LoVo (cell line): ENCODE data around the gene PSMA4.
"Not testable (repeated sequence)": the region's sequence is repeated elsewhere in the genome, so short reads cannot be mapped to it uniquely, and the experiment has no call there.

Source experiments
- DNase-seq: peaks from one replicate; pipeline ENCODE4 v3.0.0-alpha.2; 2016; ENCODE audit warnings: low spot score

PSMA4 gene

DNA sequence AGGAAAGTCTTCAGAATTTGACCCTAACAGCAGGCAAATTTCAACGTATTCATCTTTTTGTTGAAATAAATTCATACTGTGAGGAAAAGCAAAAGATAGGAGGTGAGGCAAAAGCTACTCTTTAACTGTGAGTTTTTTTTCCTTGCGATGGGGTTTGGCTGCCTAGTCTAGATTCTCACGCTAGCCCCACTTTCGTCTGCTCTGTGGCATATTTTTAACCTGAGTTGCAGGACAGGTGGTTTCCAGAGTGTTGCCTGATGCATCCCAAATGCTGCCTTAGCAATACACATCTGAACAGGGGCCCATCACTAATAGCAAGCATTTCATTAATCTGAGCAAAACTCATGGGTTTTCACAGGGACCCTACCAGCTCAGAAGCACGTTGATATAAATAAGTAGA, 11.7 kb downstream of the PSMA4 start:
- DNase-seq, result no peak

DNA sequence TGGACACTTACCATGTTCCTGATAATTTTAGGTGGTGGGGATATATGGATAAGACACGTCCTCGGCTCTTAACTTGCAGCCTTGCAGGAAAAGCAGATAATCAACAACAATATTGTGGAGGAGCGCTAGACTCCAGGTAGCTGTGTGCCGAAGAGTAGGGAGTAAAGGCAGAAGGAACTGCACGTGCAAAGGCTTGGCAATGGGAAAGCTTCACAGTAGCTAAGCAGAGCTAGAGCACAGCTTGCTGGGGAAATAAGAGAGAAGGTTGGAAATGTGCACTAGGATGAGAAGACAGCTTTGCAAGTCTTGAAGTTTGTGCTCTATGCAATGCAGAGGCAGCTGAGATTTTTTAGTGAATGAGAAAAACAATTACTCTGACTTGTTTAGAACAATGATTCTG, 12.4 kb downstream of the PSMA4 start:
- no peak for DNase-seq

DNA sequence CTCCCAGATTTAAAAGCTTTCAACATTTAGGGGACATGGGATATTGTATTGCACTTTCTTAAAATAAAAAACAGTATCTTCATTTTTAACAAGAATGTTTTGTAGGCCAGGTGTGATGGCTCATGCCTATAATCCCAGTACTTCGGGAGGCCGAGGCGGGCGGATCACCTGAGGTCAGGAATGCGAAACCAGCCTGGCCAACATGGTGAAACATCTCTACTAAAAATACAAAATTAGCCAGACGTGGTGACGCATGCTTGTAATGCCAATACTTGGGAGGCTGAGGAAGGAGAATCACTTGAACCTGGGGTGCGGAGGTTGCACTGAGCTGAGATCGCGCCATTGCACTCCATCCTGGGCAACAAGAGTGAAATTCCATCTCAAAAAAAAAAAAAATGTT, 20.0 kb downstream of the PSMA4 start:
- not testable (repeated sequence) for DNase-seq

DNA sequence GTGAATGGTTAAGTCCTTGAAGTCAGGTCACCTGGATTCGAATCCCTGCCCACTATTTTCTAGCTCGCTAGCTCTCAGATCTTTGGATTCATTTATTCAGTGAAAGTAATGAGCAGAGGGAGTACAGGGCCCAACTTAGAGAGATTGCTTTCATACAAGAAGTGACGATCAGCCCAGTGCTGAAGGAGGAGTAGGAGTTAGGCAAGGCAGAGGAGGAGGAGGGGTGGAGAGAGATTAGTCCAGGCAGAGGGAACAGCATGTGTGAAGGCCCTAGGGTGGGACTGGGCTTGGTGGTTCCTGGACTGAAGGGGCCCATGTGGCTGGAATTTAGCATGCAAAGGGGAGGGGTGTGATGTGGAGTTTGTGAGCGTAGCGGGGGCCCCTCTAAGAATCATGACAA, 21.2 kb downstream of the PSMA4 start:
- DNase-seq, result no peak

DNA sequence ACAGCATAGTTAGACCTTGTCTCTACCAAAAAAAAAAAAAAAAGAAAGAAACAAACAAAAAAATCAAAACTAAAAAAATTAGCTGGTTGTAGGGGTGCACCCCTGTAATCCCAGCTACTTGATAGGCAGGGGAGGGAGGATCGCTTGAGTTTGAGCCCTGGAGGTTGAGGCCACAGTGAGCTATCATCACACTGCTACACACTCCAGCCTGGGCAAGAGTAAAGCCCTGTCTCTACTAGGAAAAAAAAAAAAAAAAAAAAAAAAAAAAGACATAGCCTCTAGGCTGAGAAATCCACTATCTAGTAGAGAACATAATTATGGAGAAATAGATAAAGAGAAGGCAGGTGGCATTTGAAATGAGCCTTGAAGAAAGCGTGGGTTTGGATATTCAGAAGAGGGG, 22.8 kb downstream of the PSMA4 start:
- DNase-seq, result no peak

DNA sequence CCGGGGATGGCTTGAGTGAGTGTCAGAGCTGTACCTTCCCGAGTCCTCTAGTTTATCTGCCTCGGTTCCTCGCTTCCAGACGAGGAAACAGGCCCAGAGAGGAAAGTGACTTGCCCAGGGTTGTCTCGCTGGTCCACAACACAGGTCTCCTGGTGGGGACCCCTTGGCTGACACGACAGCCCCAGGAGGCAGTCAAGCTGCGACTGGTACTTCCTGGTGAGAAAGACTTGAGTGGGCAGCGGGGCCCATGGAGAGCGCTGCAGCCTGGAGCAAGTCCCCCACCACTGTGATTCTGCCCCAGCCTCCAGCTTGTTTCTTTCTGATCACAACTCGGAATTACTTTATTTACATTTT, 24.5 kb downstream of the PSMA4 start:
- no peak for DNase-seq

DNA sequence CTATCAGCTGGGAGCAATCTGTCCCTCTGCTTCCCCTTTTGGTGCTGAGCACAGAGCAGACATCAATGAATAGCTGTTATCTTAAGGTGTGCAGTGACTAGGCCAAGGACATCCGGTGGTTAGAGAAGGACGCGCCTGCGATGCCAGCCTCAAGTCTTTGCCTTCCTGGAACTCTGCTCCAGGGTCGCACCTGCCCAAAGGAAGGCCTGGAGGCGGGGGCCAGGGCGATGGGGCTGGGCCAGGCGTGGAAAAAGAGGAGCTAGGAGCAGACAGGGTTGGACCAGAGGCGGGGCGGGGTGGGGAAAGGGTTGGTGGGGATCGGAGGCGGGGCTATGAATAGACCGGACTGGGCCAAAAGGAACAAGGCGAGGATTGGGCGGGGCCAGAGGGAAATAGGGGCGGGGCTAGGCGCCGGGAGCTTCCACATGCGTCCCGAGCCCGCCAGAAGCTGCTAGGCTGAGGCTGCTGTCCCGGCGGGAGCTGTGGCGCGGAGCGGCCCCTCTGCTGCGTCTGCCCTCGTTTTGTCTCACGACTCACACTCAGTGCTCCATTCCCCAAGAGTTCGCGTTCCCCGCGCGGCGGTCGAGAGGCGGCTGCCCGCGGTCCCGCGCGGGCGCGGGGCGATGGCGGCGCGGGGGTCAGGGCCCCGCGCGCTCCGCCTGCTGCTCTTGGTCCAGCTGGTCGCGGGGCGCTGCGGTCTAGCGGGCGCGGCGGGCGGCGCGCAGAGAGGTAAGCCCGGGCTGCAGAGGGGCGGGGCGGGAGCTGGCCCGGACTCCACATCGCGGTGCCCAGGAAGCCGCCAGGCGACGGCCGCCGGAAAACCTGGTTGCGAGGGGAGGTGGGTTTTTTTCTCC, 25.1 kb downstream of the PSMA4 start, which contains the start of gene CHRNA5:
CHRNA5 (plus strand) TSS at position 424 of the 854 bp plus-strand sequence; CDS start at position 624, 200 bp downstream.
- DNase-seq, result peak; percentile 94

DNA sequence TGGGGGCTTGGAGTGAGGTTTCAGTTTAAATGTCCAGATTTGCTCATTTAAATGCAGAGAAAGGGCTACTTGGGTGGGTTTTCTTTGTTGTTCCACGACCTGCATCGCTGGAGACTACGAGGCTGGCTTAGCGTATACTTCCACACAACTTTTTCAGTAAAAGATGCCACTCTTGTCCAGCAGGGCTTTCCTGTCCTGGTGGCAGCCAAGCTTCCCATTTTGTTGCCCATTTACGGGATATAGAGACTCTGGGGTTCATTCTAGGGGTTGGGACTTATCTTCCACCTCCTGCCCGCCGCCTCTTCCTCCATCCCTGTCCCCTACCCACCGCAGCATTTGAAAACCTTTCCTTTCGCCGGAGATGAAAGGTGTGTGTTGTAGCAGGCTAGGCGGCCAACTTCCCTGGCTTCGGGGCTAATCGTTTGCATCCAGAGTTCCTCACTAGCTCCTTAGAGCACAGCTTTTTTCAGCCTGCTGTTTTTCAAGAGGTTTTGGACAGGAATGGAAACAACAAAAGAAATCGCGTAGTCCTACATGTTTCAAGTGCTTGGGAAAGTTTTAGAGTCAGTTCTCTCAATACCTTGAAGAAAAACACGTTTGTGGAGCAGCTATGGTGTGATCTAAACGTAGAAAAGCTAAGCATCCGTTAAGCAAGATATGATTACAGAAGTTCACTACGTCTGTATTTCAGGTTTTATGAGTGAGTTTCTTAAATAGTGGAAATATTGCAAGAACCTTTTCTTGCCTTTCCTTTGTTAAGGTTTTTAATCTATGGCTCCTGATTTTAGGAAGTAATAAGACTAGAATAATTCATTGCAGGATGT, 25.9 kb downstream of the PSMA4 start:
- peak; percentile 62 for DNase-seq

DNA sequence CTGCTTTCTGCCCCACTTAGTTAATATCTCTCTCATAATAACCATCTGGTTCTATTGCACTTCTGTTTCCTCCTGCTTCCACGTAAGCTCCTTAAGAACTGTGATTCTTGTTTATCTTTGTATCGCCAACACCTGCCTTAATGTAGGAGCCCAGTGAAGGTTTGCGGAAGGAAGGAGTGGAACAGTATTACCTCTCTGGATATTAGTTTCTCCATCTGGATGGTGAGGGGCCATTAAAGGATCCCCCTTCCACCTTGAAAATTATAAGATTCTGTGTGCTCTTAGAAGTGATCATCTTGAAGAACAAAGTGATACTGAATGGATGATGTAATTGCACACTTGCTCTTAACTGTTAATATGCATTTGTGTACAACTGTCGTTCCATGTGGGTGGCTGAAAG, 27.3 kb downstream of the PSMA4 start:
- no peak for DNase-seq

DNA sequence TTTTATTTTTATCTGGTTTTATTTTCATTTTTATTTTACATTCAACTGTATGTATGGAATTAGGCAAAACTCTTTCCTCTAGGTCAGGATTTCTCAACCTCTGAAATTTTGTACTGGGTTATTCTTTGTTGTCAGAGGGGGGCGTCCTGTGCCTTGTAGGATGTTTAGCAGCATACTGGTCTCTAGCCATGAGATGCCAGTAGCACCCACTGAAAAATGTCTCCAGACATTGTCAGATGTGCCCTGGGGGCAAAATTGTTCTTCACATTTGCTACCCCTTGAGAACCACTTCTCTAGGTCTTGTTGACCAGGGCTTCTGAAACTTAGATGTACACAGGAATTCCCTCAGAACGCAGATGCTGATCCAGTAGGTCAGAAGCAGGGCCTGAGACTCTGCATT, 30.5 kb downstream of the PSMA4 start:
- no peak for DNase-seq

DNA sequence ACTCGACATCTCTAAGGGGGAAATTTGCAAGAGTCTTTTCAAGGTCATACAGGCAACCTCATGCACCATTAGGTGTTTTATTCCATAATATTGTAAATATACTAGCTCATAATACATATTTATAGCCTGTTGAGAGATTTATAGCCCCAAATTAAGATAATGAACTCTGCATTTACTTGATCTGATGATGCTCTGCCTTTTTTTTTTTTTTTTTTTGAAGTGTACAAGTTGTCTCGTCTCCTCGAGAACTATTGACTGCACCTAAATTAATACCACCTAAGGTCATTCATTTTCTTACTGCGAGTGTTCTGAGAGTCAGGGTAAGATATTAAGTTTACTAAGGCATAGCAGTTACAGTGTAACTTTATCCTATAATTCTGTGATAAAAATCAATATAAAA, 31.1 kb downstream of the PSMA4 start:
- no peak for DNase-seq

DNA sequence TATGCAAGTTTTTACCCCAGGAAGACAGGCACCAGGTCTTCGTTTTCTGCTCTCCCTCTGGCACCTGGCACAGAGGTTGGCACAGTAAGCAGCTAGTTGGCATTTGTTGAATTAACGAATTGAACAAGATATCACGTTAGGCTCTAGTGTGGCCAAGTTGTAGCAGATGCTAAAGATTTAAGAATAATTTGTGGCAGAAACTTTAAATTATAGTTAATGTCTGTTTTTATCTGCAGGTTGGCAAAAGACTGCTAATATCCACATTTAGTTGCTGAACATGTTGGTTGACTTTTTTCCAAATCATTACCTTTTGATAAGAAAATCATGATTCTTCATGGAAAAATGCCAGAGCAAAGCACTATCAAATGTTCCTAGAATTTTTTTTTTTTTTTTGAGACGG, 33.2 kb downstream of the PSMA4 start:
- no peak for DNase-seq

DNA sequence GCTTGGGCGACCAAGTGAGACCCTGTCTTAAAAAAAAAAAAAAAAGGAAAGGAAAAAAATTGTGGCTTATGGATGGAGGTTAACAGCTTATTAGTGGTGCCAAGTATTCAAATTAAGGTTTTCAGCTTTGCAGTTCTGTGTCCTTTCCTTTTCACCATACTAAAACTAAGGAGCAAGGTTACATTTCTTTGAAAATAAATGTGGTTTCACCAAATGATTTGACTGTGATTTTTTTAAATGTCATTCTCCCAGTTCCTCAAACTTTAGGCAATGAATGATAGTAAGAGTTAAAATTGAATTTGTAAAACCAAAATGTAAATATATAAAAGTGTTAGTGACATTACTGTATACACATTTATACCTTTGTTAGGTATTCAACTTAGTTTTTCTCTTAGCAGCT, 34.7 kb downstream of the PSMA4 start:
- no peak for DNase-seq

DNA sequence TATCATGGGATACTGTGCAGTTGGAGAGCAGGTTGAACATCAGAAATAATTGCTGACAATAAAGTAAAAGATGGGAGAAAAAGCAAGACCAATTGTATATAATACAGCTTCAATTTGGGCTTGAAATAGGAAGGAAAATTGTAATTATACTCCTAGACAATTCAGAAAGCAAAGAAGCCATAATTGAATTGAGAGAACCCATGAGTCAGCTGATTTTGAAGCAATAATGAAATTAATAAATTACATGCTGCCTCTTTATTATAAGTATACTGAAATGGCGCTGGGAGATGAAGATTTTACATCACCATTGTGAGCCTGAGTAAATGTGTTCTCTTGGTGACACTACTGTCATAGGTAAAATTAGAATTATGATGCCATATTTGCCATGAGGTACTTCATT, 57.3 kb downstream of the PSMA4 start:
- no peak for DNase-seq

DNA sequence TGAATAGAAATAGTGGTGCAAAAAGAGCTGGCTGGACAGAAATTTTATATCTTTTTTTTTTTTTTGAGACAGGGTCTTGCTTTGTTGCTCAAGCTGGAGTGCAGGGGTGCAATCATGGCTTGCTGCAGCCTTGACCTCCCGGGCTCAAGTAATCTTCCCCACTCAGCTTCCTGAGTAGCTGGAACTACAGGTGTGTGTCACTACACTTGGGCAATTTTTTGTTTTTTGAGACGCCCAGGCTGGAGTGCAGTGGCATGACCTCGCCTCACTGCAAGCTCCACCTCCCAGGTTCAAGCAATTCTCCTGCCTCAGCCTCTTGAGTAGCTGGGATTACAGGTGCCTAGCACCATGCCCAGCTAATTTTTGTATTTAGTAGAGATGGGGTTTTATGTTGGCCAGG, 58.1 kb downstream of the PSMA4 start:
- DNase-seq, result no peak

DNA sequence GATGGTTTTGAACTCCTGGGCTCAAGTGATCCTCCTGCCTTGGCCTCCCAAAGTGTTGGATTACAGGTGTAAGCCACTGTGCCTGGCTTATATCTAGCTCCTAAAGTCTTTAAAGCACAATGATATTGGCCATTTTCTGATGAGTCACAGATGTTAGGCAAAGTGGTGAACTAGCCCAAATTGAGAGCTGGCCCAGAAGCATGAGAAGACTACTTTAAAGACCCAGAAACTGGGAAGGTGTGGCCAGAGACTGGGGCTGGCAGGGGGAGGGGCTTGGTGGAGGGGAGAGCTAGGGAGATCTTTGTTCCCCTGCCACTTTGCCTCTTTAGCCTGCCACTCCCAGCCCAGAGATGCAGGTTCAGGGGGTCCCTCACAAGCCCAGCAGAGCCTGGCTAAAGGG, 58.9 kb downstream of the PSMA4 start:
- DNase-seq, result no peak
